Endothelial cell (in vitro differentiated cells): ENCODE data around the gene AASDHPPT. TPM values are rescaled to one million over a fixed set of nuclear protein-coding genes. Genes with fewer than 3 reads are reported as not detected.

Experiments
- DNase-seq: peaks from one replicate; pipeline ENCODE4 v3.0.0; 2021; ENCODE audit warnings: low spot score
- H3K27ac Mint-ChIP-seq: one replicate; pipeline ENCODE4 v1.8.0; 2021; ENCODE audit warnings: mixed read lengths, inconsistent platforms; ENCODE audit not compliant: unreplicated experiment
- H3K27me3 Mint-ChIP-seq: one replicate; pipeline ENCODE4 v1.8.0; 2021; ENCODE audit warnings: mild to moderate bottlenecking, moderate library complexity, mixed read lengths, inconsistent platforms; ENCODE audit not compliant: unreplicated experiment
- H3K36me3 Mint-ChIP-seq: one replicate; pipeline ENCODE4 v1.8.0; 2021; ENCODE audit warnings: mild to moderate bottlenecking, low read depth, mixed read lengths, inconsistent platforms; ENCODE audit not compliant: unreplicated experiment
- H3K4me1 Mint-ChIP-seq: one replicate; pipeline ENCODE4 v1.8.0; 2021; ENCODE audit warnings: mild to moderate bottlenecking, mixed read lengths, inconsistent platforms; ENCODE audit not compliant: unreplicated experiment
- H3K4me3 Mint-ChIP-seq: one replicate; pipeline ENCODE4 v1.8.0; 2021; ENCODE audit warnings: mild to moderate bottlenecking, mixed read lengths, inconsistent platforms; ENCODE audit not compliant: unreplicated experiment
- H3K9me3 Mint-ChIP-seq: one replicate; pipeline ENCODE4 v1.8.0; 2021; ENCODE audit warnings: mixed read lengths, inconsistent platforms; ENCODE audit not compliant: unreplicated experiment
- total RNA-seq: library from RNA; stranded (reverse); fragmentation: NEBNext Ultra II Directional; extraction: Animal tissue kit (Norgen Biotek cat#: 25700); gene quantifications from one replicate; pipeline ENCODE4 v1.2.1, GENCODE V29; 2021; ENCODE audit not compliant: unreplicated experiment
- TF ChIP-seq, protein P1 (sequence below): fragments of 200-600 bp; sonication (generic); IDR thresholded peaks from one replicate; pipeline ENCODE4 v1.5.0; 2021; ENCODE audit warnings: antibody characterized with exemption; ENCODE audit not compliant: unreplicated experiment

AASDHPPT gene
- total RNA-seq, 1 donor from 2014 or later = 26.7 TPM

DNA sequence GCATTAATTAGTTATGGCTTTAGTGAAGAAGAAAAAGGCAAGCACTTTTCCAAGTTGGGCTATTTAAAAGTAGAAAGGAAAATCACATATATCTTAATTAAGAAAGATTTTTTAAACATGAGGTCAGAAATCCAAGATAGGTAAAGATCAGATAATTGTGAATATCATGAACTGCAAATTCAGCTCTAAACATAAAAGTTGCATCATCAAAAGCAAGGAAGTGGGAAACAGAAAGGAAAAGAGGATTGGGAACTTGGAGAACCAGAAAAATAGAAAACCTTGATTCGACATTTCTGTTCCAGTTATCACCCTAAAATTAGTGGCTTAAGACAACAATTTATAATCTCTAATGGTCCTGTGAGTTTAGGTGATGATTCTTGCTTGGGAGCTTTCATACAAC lies 17.8 kb upstream of the AASDHPPT start:
- Mint-ChIP-seq H3K9me3 (no peaks in the 10 kb centered on the region), H3K27ac (no peak overlapping the region), H3K4me1 (no peaks in the 10 kb centered on the region), H3K27me3 (no peaks in the 10 kb centered on the region), H3K4me3 (no peak overlapping the region), H3K36me3 (no peaks in the 10 kb centered on the region)
- no peak for DNase-seq
- TF ChIP-seq, protein P1, sequence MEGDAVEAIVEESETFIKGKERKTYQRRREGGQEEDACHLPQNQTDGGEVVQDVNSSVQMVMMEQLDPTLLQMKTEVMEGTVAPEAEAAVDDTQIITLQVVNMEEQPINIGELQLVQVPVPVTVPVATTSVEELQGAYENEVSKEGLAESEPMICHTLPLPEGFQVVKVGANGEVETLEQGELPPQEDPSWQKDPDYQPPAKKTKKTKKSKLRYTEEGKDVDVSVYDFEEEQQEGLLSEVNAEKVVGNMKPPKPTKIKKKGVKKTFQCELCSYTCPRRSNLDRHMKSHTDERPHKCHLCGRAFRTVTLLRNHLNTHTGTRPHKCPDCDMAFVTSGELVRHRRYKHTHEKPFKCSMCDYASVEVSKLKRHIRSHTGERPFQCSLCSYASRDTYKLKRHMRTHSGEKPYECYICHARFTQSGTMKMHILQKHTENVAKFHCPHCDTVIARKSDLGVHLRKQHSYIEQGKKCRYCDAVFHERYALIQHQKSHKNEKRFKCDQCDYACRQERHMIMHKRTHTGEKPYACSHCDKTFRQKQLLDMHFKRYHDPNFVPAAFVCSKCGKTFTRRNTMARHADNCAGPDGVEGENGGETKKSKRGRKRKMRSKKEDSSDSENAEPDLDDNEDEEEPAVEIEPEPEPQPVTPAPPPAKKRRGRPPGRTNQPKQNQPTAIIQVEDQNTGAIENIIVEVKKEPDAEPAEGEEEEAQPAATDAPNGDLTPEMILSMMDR = no peak

DNA sequence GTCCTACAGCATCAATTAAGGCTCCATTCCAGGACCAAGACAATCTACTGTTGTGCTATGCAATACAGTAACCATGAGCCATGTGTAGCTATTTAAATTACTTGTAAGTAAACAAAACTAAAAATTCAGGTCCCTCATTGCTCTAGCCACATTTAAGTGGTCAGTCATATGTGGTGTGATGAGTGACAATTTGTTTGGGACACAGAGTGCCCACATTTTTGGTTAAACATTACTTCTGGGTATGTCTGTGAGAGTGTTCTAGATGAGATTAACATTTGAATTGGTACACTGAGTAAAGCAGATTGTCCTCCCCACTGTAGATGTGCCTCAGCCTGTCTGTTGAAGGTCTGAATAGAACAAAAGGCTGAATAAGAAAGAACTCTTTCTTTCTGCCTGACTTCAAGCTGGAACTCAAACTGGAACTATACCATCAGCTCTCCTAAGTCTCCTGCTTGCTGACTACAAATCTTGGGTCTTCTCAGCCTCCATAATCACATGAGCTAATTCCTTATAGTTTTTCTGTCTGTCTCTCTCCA lies 16.1 kb upstream of the AASDHPPT start:
- Mint-ChIP-seq H3K4me1 (no peaks in the 10 kb centered on the region), H3K9me3 (no peaks in the 10 kb centered on the region), H3K27ac (no peak overlapping the region), H3K27me3 (no peaks in the 10 kb centered on the region), H3K36me3 (no peaks in the 10 kb centered on the region), H3K4me3 (no peak overlapping the region)
- TF ChIP-seq, protein P1 = no peak
- DNase-seq = no peak

DNA sequence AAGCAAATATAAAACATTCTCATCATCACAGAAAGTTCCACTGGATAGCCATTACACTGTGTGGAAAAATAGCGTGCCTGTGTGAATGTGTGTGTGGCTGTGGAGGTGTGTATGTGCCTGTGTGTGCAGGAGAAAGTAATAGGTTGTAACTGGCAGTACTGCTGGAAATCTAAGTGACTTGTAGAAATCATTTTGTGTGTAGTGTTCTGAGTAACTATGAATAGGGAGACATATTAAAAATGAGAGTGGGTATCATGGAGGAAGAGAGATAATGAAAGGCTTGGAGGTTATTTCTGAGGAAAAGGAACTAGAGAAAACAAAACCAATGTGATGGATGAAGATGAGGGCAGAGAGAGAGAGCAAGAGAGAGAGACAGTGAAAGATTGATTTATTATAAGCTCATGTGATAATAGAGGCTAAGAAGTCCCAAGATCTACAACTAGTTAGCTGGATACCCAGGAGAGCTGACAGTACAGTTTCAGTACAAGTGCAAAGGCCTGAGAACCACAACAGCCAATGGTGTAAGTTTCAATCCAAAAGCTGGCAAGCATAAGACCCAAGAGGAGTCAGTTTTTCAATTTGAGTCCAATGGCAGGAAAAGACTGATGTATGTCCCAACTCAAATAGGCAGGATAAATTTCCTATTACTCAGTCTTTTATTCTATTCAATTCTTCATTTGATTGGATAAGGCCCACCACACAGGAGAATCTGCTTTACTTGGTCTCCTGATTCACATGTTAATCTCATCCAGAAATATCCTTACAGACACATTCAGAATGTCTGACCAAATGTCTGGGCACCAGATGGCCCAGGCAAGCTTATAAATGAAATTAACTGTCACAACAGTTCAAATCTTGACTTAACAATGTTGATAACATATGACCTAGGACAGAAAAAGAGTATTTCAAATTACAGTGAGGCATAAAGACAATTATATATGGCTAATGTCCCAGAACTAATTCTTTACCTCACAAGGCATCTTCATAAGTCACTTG lies 15.2 kb upstream of the AASDHPPT start:
- no peaks in the 10 kb centered on the region for H3K27me3 Mint-ChIP-seq
- H3K9me3 Mint-ChIP-seq = no peaks in the 10 kb centered on the region
- TF ChIP-seq, protein P1 = no peak
- no peak overlapping the region for H3K4me3 Mint-ChIP-seq
- H3K36me3 Mint-ChIP-seq = no peaks in the 10 kb centered on the region
- no peak overlapping the region for H3K27ac Mint-ChIP-seq
- DNase-seq = no peak
- H3K4me1 Mint-ChIP-seq = no peaks in the 10 kb centered on the region

DNA sequence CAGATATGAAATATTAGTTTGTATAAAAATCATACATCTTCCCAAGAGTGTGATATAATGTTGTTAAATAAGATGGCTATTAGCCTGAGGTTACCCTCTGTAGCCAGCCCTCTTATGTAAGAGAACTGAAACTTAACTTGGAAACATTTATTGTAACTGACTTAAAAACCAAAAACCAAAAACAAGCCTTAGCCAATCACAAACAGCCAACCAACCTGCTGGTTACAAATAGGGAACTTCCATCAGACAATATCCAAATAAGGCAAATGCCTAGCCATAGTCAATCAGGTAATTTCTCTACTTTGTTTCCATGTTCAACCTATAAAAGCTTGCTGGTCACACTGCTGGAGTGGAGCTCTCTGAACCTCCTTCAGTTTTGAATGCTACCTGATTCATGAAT lies 14.5 kb upstream of the AASDHPPT start:
- H3K9me3 Mint-ChIP-seq = no peaks in the 10 kb centered on the region
- DNase-seq = no peak

More for the DNA sequence above, 14.5 kb upstream of the AASDHPPT start:
- H3K4me3 Mint-ChIP-seq = no peak overlapping the region
- H3K4me1 Mint-ChIP-seq = no peaks in the 10 kb centered on the region
- no peak overlapping the region for H3K27ac Mint-ChIP-seq
- H3K27me3 Mint-ChIP-seq = no peaks in the 10 kb centered on the region
- H3K36me3 Mint-ChIP-seq = no peaks in the 10 kb centered on the region
- TF ChIP-seq, protein P1 = no peak
